SU-DHL-6 (cell line): ENCODE data around the gene PREX1.

Experiments
- EZH2phosphoT487 ChIP-seq: fragments of 200-600 bp; sonication (generic), shearing (Covaris generic); conservative IDR thresholded peaks from 2 replicates; pipeline ENCODE4 v1.6.1; 2018; ENCODE audit warnings: mild to moderate bottlenecking, antibody characterized with exemption, low read length, moderate library complexity, mixed read lengths
- TF ChIP-seq, protein P1 (sequence below): fragments of 200-600 bp; sonication (generic); IDR thresholded peaks from one replicate; pipeline ENCODE4 v1.5.1; 2017; ENCODE audit warnings: antibody characterized with exemption, mild to moderate bottlenecking, low read length, moderate library complexity; ENCODE audit not compliant: insufficient read depth, poor library complexity, severe bottlenecking

DNA sequence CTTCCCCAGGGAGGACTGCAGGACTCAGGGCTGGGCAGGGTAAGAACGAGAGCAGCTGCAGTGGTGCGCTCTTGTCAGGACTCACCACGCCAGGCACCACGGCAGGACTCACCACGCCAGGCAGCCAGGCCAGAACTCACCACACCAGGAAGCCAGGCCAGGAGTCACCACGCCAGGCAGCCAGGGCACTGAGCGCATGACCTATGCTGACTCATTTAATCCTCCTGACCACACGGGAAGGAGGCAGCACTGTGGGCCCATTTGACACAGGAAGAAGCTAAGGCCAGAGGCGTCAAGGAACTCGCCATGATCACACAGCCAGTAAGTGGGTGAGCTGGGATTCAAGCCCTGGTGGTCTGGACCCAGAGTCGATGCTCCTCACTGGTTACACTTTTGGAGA lies 189.3 kb downstream of the PREX1 start:
- TF ChIP-seq, protein P1, sequence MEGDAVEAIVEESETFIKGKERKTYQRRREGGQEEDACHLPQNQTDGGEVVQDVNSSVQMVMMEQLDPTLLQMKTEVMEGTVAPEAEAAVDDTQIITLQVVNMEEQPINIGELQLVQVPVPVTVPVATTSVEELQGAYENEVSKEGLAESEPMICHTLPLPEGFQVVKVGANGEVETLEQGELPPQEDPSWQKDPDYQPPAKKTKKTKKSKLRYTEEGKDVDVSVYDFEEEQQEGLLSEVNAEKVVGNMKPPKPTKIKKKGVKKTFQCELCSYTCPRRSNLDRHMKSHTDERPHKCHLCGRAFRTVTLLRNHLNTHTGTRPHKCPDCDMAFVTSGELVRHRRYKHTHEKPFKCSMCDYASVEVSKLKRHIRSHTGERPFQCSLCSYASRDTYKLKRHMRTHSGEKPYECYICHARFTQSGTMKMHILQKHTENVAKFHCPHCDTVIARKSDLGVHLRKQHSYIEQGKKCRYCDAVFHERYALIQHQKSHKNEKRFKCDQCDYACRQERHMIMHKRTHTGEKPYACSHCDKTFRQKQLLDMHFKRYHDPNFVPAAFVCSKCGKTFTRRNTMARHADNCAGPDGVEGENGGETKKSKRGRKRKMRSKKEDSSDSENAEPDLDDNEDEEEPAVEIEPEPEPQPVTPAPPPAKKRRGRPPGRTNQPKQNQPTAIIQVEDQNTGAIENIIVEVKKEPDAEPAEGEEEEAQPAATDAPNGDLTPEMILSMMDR = no peak
- TF ChIP-seq EZH2phosphoT487 = no peak
